NCI-H82 treated with DMSO at 0.1 percent for 48 hours (cell line): ENCODE measurements around the gene CYP1A2.
"Not testable (repeated sequence)": the region's sequence is repeated elsewhere in the genome, so short reads cannot be mapped to it uniquely, and the experiment has no call there.

Source experiments
- DNase-seq: peaks from one replicate; lab custom pipeline; 2025; ENCODE audit not compliant: unreplicated experiment; lab: John Stamatoyannopoulos, UW

The CYP1A2 gene

GRCh38 chr15:74738239-74738638 is 10.4 kb upstream of the CYP1A2 start:
- DNase-seq, result not testable (repeated sequence)

GRCh38 chr15:74742422-74742821 is 6.2 kb upstream of the CYP1A2 start:
- DNase-seq, result no peak

GRCh38 chr15:74746389-74746788 is 2.3 kb upstream of the CYP1A2 start:
- no peak for DNase-seq

GRCh38 chr15:74749832-74750231 is 1.2 kb downstream of the CYP1A2 start:
- no peak for DNase-seq

GRCh38 chr15:74750751-74751150 is 2.1 kb downstream of the CYP1A2 start:
- DNase-seq, result no peak

- DNase-seq, result no peak
Measured at GRCh38 chr15:74752011-74752410, 3.4 kb downstream of the CYP1A2 start.

- DNase-seq, result no peak
Measured at GRCh38 chr15:74752531-74752930, 3.9 kb downstream of the CYP1A2 start.

GRCh38 chr15:74754593-74755215 is 6.1 kb downstream of the CYP1A2 start:
- DNase-seq, result no peak

GRCh38 chr15:74758736-74759135 is 10.1 kb downstream of the CYP1A2 start:
- no peak for DNase-seq

GRCh38 chr15:74762791-74763150 is 14.1 kb downstream of the CYP1A2 start:
- no peak for DNase-seq

GRCh38 chr15:74763416-74763815 is 14.8 kb downstream of the CYP1A2 start:
- DNase-seq, result no peak

- no peak for DNase-seq
Measured at GRCh38 chr15:74767167-74768098, 18.8 kb downstream of the CYP1A2 start.

GRCh38 chr15:74768099-74768770 is 19.6 kb downstream of the CYP1A2 start:
- no peak for DNase-seq

GRCh38 chr15:74768771-74769342 is 20.2 kb downstream of the CYP1A2 start:
- DNase-seq, result peak; percentile 44

- no peak for DNase-seq
Measured at GRCh38 chr15:74769463-74770025, 20.9 kb downstream of the CYP1A2 start.

GRCh38 chr15:74770211-74770903 is 21.7 kb downstream of the CYP1A2 start:
- DNase-seq, result no peak

GRCh38 chr15:74773329-74773728 is 24.7 kb downstream of the CYP1A2 start:
- DNase-seq, result no peak

- no peak for DNase-seq
Measured at GRCh38 chr15:74773731-74774252, 25.1 kb downstream of the CYP1A2 start.

- DNase-seq, result no peak
Measured at GRCh38 chr15:74775132-74775562, 26.5 kb downstream of the CYP1A2 start.

- no peak for DNase-seq
Measured at GRCh38 chr15:74775894-74776293, 27.2 kb downstream of the CYP1A2 start.
